PC-9 (cell line): ENCODE results near the gene COL6A1. TPM values are rescaled to one million over a fixed set of nuclear protein-coding genes. Genes with fewer than 3 reads are reported as not detected.

ENCODE experiments used
- BruUV-seq: library from RNA; stranded (reverse); fragments of 400-500 nt; replicated peaks from 2 replicates; lab custom pipeline; 2021; lab: Mats Ljungman, UMichigan
- CTCF ChIA-PET: fragments of 300-600 bp; sonication (Branson Sonifier 250); formaldehyde crosslinking; loops from one replicate; lab custom pipeline; 2022; ENCODE audit warnings: antibody characterized with exemption; lab: Charles Lee
- POLR2A ChIA-PET: fragments of 300-600 bp; sonication (Branson Sonifier 250); formaldehyde crosslinking; loops from one replicate; lab custom pipeline; 2022; ENCODE audit warnings: antibody characterized with exemption; ENCODE audit not compliant: unreplicated experiment; lab: Charles Lee
- DNase-seq, 2 experiments: peaks; one replicate each; pipeline versions ENCODE4 v3.0.0 to v3.0.0-alpha.2; 2015 to 2022; ENCODE audit warnings: mixed read lengths in 1 of 2
- H2AFZ ChIP-seq: fragments of 200-600 bp; sonication (generic); 2 replicates; pipeline ENCODE4 v1.8.1; 2017; ENCODE audit warnings: antibody characterized with exemption
- H3F3A ChIP-seq: fragments of 200-600 bp; sonication (generic); 2 replicates; pipeline ENCODE4 v1.8.1; 2017; ENCODE audit warnings: antibody characterized with exemption, mild to moderate bottlenecking, low read depth; ENCODE audit not compliant: insufficient read depth
- H3K27ac ChIP-seq: fragments of 200-600 bp; sonication (generic); 2 replicates; pipeline ENCODE4 v1.6.1; 2016; ENCODE audit warnings: mixed run types
- H3K27me3 ChIP-seq: fragments of 200-600 bp; sonication (generic); 2 replicates; pipeline ENCODE4 v1.6.1; 2016; ENCODE audit warnings: low read depth, mixed run types; ENCODE audit not compliant: insufficient read depth
- H3K36me3 ChIP-seq: fragments of 200-600 bp; sonication (generic); 2 replicates; pipeline ENCODE4 v1.6.1; 2016; ENCODE audit warnings: low read depth, mixed run types
- H3K4me1 ChIP-seq: fragments of 200-600 bp; sonication (generic); replicated peaks from 2 replicates; pipeline ENCODE4 v1.6.1; 2016; ENCODE audit warnings: mixed run types; ENCODE audit not compliant: insufficient read depth
- H3K4me2 ChIP-seq: fragments of 200-600 bp; sonication (generic); 2 replicates; pipeline ENCODE4 v1.6.1; 2017; ENCODE audit warnings: mixed run types
- H3K4me3 ChIP-seq: fragments of 200-600 bp; sonication (generic); 2 replicates; pipeline ENCODE4 v1.6.1; 2016; ENCODE audit warnings: mixed run types
- H3K79me2 ChIP-seq: fragments of 200-600 bp; sonication (generic); 2 replicates; pipeline ENCODE4 v1.6.1; 2017; ENCODE audit warnings: low read depth, mixed run types
- H3K9me2 ChIP-seq: fragments of 200-600 bp; sonication (generic); 2 replicates; pipeline ENCODE4 v1.8.1; 2017; ENCODE audit warnings: mild to moderate bottlenecking; ENCODE audit not compliant: insufficient read depth
- H3K9me3 ChIP-seq: fragments of 200-600 bp; sonication (generic); 2 replicates; pipeline ENCODE4 v1.8.1; 2016; ENCODE audit warnings: low read depth; ENCODE audit not compliant: insufficient read depth
- H4K20me1 ChIP-seq: fragments of 200-600 bp; sonication (generic); 2 replicates; pipeline ENCODE4 v1.8.1; 2017; ENCODE audit not compliant: insufficient read depth
- EZH2 ChIP-seq: fragments of 200-600 bp; sonication (generic); IDR thresholded peaks from 2 replicates; pipeline ENCODE4 v1.8.0; 2017; ENCODE audit warnings: antibody characterized with exemption, low read depth
- intact Hi-C: fragments of 100-400 bp; cut with micrococcal nuclease; formaldehyde crosslinking; loops from one replicate; pipeline ENCODE4 v1.10.0; 2022; ENCODE audit not compliant: unreplicated experiment
- total RNA-seq: library from RNA; stranded (reverse); gene quantifications from 2 replicates; pipeline ENCODE4 v1.2.3, GENCODE V29; 2021
- TF ChIP-seq, protein P1 (sequence below): fragments of 200-600 bp; sonication (generic); conservative IDR thresholded peaks from 2 replicates; pipeline ENCODE4 v1.6.1; 2017; ENCODE audit warnings: mixed run types, antibody characterized with exemption, mild to moderate bottlenecking, moderate library complexity

COL6A1 gene
- total RNA-seq, 1 experiment from 2014 or later = 43.1 TPM

DNA sequence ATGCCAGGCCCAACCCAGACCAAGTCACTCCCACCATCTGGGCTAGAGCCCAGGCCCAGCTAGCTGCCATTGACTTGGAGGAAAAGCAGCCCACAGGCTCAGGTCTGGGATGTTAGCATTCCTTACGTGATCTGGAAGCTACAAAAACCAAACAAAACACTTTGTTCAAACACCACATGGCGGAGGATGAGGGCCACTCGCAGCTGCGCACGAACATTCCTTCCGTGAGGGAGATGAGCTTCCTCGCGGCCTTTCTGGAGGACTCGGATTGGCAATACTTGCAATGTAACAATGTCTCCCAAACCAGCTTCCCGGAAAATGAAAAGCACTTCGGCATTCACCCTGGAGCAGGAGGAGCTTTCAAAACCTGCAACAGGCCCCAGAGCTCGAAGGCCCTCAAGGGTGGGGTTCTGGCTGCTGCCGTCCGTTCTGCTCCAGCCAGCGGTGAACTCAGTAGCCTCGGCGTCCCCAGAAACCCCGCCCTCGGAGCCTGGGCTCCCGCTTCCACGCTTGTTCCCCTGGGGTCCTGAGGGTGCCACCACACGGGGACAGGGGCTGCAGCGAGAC lies 40.5 kb downstream of the COL6A1 start:
- CTCF ChIA-PET = no interaction called here
- no TSS peak for BruUV-seq

DNA sequence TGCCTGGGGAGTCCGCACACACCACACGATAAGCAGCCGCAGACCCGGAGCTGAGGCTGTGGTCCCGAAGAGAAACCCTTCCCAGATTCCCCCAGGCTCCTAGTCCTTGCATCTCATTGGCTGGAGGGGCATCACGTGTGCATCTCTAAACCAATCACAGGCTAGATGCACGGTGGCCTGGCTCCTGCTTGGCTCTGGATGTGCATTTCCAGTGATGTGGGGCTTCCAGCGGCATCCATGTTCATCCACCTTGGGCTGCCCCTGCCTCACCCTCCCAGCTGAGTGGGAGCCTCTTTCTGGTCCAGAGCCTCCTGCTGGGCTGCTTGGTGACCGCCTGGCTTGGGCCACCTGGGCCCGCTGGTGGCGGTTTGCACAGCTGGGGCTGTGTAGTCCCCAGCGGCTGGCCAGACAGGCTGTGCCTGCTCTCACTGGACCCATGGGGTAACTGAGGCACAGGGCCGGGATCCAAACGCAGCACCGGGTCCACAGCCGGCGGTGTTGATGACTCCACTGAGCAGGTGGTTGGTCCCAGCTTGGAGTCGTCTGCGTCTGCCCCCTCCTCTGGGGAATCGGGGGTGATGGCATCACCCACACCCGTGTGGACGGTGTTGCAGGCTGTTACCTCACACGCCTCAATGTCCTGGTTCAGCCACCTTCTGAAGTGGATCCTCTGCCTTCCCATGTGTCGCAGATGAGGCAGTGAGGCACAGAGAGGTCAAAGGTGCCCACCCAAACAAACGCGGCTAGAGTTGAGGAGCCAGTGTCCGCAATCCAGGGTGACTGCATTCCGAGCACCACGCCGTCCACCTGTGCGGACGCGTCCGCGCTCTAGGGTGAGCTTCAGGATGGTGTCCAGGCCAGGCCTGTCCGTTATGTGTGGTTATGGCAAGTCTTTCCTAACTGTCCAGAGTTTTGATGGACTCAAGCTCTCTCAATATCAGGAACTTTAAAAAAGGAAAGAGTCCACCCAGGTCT lies 41.3 kb downstream of the COL6A1 start:
- peaks cover 14% of the 10 kb centered on the region for H3K4me1 ChIP-seq
- CTCF ChIA-PET = no interaction called here
- no peaks in the 10 kb centered on the region for H4K20me1 ChIP-seq
- intact Hi-C loops = no loop called here
- no TSS peak for BruUV-seq
- POLR2A ChIA-PET = interaction anchor here (0.6 kb wide), 1 partner anchor 22 kb away, joined by 6 read pairs; no protein-coding TSS in a partner anchor
- H3F3A ChIP-seq = peaks cover 14% of the 10 kb centered on the region
- no peaks in the 10 kb centered on the region for H3K27me3 ChIP-seq
- no peak overlapping the region for H3K4me3 ChIP-seq
- H3K36me3 ChIP-seq = no peaks in the 10 kb centered on the region
- TF ChIP-seq, protein P1, sequence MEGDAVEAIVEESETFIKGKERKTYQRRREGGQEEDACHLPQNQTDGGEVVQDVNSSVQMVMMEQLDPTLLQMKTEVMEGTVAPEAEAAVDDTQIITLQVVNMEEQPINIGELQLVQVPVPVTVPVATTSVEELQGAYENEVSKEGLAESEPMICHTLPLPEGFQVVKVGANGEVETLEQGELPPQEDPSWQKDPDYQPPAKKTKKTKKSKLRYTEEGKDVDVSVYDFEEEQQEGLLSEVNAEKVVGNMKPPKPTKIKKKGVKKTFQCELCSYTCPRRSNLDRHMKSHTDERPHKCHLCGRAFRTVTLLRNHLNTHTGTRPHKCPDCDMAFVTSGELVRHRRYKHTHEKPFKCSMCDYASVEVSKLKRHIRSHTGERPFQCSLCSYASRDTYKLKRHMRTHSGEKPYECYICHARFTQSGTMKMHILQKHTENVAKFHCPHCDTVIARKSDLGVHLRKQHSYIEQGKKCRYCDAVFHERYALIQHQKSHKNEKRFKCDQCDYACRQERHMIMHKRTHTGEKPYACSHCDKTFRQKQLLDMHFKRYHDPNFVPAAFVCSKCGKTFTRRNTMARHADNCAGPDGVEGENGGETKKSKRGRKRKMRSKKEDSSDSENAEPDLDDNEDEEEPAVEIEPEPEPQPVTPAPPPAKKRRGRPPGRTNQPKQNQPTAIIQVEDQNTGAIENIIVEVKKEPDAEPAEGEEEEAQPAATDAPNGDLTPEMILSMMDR = no peak
- TF ChIP-seq EZH2 = no peak
- no peak overlapping the region for H2AFZ ChIP-seq
- no peak overlapping the region for H3K27ac ChIP-seq
- H3K79me2 ChIP-seq = no peaks in the 10 kb centered on the region
- peak in 1 of 2 experiments; percentile 43 for DNase-seq
- H3K9me3 ChIP-seq = no peaks in the 10 kb centered on the region
- no peaks in the 10 kb centered on the region for H3K9me2 ChIP-seq
- no peak overlapping the region for H3K4me2 ChIP-seq

More for the DNA sequence above, 40.5 kb downstream of the COL6A1 start:
- H3K9me3 ChIP-seq = no peaks in the 10 kb centered on the region
- TF ChIP-seq EZH2 = no peak
- TF ChIP-seq, protein P1 = no peak
- intact Hi-C loops = no loop called here
- H3F3A ChIP-seq = peaks cover 14% of the 10 kb centered on the region
- no peaks in the 10 kb centered on the region for H3K9me2 ChIP-seq
- POLR2A ChIA-PET = interaction anchor here (0.6 kb wide), 1 partner anchor 23 kb away, joined by 6 read pairs; no protein-coding TSS in a partner anchor
- H3K27ac ChIP-seq = no peak overlapping the region
- no peaks in the 10 kb centered on the region for H3K36me3 ChIP-seq
- peaks cover 14% of the 10 kb centered on the region for H3K4me1 ChIP-seq
- no peak overlapping the region for H3K4me3 ChIP-seq
- no peak overlapping the region for H2AFZ ChIP-seq
- H3K27me3 ChIP-seq = no peaks in the 10 kb centered on the region
- DNase-seq = no peak
- H4K20me1 ChIP-seq = no peaks in the 10 kb centered on the region
- H3K4me2 ChIP-seq = no peak overlapping the region
- no peaks in the 10 kb centered on the region for H3K79me2 ChIP-seq

DNA sequence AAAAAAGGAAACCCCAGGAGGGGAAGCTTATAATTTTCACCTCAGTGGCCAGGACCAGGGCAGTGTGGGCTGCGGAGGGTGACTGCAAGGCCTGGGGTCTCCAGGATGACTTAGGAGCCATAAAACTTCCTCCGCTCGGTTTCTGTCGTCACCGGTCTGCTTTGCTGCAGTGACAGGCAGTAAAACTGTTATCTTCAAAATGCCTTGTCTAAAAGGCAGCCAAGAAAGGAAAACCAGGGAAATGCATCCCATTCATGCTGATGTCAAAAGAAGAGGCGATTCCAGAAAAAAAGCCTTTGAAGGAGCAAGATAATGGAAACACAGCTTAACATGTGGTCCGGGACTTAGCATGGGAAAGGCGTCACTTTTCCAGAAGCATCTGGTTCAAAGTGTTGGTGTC lies 42.0 kb downstream of the COL6A1 start:
- no peak for DNase-seq
- CTCF ChIA-PET = no interaction called here
- no peaks in the 10 kb centered on the region for H4K20me1 ChIP-seq
- POLR2A ChIA-PET = no interaction called here
- no peak overlapping the region for H2AFZ ChIP-seq
- no peak overlapping the region for H3K4me3 ChIP-seq
- no peaks in the 10 kb centered on the region for H3K36me3 ChIP-seq
- no peaks in the 10 kb centered on the region for H3K9me2 ChIP-seq
- no peaks in the 10 kb centered on the region for H3K9me3 ChIP-seq
- no peaks in the 10 kb centered on the region for H3K79me2 ChIP-seq
- TF ChIP-seq EZH2 = no peak
- TF ChIP-seq, protein P1 = no peak
- BruUV-seq = no TSS peak
- peaks cover 14% of the 10 kb centered on the region for H3K4me1 ChIP-seq
- peaks cover 14% of the 10 kb centered on the region for H3F3A ChIP-seq
- no peaks in the 10 kb centered on the region for H3K27me3 ChIP-seq
- intact Hi-C loops = no loop called here
- no peak overlapping the region for H3K4me2 ChIP-seq
- H3K27ac ChIP-seq = no peak overlapping the region
